ENCODE data around the gene OSBPL9.

The OSBPL9 gene, protein sequence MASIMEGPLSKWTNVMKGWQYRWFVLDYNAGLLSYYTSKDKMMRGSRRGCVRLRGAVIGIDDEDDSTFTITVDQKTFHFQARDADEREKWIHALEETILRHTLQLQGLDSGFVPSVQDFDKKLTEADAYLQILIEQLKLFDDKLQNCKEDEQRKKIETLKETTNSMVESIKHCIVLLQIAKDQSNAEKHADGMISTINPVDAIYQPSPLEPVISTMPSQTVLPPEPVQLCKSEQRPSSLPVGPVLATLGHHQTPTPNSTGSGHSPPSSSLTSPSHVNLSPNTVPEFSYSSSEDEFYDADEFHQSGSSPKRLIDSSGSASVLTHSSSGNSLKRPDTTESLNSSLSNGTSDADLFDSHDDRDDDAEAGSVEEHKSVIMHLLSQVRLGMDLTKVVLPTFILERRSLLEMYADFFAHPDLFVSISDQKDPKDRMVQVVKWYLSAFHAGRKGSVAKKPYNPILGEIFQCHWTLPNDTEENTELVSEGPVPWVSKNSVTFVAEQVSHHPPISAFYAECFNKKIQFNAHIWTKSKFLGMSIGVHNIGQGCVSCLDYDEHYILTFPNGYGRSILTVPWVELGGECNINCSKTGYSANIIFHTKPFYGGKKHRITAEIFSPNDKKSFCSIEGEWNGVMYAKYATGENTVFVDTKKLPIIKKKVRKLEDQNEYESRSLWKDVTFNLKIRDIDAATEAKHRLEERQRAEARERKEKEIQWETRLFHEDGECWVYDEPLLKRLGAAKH

DNA sequence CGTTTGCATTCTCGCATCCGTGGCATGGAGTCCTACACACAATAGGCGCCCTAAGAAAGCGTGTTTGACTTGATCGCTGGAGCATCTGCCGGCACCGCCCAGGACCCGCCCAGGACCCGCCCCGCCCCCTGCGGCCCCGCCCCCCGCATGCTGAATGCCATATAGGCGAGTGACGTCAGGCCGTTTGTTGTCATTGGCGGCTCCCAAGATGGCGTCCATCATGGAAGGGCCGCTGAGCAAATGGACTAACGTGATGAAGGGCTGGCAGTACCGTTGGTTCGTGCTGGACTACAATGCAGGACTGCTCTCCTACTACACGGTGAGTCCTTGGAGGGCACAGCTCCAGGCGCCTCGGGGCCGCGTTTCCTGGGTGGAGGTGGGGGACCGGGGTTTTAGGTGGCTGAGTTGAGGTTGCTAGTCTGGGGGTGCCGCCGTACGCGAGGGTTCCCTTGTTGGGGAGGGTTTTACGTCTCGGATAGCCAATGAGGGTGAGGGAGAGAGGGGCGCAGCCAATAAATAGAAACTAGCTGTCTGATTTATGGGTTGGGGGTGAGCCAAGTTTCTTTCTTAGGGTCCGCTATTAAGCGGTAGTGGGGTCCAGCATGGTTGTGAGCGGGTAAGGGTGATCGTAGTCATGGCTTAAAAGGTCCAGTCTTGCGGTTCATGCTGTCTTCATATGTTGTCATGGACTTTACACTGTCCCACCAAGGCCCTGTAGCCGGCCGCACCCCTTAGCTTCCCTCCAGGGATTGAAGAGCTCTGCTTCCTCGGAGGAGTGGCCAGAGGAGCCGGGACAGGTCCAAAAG lies at the start of gene OSBPL9:
OSBPL9 (plus strand) TSS at position 190 of the 806 bp plus-strand sequence; CDS start at position 209, 19 bp downstream.
- DNase-seq (ENCODE audit: low spot score), result peak; percentile 92

DNA sequence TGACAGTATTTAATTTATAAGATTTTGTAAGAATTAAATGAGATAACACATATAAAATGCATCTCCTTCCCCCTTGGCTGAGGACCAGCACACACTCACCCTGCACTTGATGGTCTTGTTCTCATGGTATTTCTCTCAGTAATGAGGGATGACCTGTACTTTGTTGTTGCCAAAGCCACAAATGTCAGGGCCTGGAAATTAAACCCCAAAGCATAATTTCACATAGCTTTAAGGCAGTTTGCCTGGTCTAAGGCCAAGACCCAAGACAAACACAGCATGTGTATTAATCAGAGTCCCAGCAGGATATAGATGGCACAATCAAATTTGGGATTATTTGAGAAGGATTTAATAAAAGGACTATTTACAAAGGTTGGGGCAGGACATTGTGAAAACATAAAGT lies 49.2 kb upstream of the OSBPL9 start:
- no peak for DNase-seq (ENCODE audit: low spot score)

DNA sequence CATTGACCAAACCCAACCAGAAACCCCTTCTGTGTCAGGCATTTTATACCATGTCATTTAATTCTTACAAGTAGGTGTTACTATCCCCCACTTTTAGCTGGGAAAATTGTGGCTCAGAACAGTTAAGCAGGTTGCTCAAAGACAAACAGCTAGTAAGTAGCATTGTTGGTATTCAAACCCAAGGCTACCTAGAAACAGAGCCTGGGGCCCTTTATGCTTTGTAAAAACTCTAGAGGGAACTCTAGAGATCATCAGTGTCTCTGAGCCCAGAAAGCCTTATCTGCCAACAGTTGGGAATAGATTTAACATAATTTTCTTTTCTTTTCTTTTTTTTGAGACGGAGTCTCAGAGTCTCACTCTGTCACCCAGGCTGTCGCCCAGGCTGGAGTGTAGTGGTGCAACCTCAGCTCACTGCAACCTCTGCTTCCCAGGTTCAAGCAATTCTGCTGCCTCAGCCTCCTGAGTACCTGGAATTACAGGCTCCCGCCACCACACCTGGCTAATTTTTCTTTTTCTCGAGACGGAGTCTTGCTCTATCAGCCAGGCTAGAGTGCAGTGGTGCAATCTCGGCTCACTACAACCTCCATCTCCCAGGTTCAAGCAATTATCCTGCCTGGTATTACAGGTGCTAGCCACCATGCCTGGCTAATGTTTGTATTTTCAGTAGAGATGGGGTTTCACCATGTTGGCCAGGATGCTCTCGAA lies 48.5 kb upstream of the OSBPL9 start:
- DNase-seq (ENCODE audit: low spot score), result no peak

DNA sequence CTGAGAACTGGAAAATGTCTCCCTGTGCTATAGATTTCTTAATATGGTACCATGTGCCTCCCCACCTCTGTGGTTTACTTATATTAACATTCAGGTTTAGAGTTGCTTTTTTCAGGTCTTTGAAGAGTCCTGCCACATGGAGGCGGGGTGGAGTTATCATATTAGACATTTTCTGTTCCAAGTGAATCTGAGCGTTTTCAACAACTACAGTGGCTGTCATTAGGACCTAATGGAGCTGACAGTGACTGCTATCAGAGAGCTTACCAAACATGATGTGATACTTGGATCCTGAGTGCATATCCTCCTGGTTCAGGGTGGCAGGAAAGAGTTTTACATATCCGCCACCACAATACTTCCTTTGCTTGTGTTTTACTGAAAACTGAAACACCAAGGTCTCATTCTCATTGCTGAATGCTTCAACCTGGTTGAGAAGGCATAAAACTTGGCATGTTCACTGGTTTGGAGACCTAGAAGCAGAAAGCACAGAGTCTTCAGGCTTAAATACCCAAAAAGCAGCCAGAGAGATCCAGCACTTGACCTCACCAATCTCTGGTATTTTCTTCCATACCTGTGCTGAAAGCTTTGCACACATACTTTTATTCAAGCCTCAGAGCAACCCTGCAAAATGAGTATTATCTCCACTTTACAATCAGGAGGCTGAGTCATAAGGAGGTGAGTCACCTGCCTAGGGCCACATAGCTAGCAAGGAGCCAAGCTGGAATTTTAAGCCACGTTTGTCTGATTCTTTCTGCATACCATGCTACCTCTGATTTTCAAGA lies 47.4 kb upstream of the OSBPL9 start:
- peak; percentile 77 for DNase-seq (ENCODE audit: low spot score)

DNA sequence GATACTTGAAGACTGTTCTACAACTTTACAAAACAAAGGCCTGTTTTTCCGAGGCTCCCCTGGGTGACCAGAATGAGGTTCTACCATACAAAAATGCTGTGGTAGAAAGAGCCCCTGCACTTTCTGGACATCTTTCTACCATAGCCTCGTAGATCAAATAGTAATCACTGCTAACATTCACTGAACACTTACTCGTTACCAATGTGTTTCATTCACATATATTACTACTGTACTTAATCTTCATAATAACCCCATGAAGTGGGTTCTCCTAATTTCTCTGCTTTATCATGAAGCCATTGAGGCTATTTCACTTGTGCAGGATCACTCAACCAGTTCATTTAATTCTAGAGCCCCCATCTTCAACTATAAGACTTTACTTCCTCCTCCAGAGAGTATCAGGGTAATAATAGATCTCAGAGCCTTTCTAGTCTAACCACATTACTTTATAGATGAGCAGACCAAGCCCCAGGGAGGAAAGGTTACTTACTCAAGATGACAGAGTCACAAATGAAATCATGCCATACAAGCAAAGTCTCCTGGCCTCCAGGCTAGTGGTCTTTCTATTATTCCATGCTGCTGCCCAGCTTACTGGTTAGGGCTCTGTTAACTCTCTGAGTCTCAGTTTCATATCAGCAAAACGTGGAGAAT lies 46.7 kb upstream of the OSBPL9 start:
- no peak for DNase-seq (ENCODE audit: low spot score)

DNA sequence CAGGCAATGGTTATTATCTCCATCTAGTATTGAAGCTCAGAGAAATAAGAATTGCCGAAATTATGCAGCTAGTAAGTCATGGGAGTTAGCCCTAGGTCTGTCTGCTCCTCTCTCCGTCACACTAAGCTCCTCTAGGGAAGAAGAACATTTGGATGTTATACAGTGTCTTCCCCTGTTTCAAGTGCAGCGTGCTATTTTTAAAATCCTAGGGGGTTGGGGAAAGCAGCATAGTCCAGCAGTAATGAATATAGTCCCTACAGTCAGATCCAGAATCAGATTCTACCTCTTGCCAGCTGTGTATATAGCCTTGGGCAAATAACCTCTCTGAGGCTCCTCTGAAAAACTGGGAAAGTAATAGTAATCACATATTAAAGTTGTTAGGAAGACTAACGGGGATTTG lies 44.5 kb upstream of the OSBPL9 start:
- no peak for DNase-seq (ENCODE audit: low spot score)

DNA sequence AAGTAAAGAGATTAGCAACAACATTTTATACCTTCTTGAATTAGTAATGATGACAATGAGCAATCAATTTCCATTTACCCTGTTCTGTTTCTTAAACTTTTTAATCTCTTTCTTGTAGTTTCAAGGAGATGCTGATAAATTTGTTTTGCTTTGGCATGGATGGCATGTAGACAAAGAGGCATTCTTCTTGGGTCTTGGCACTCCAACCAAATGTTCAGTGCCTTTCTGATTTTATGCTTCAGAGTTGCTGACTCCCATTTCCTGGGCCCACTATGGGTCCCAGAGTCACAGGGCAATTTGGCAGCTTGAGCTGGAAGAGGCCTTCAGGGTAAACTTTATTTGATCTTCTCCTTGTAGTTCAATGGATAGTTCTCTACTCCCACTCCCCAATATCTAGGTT lies 42.1 kb upstream of the OSBPL9 start:
- DNase-seq (ENCODE audit: low spot score), result no peak

DNA sequence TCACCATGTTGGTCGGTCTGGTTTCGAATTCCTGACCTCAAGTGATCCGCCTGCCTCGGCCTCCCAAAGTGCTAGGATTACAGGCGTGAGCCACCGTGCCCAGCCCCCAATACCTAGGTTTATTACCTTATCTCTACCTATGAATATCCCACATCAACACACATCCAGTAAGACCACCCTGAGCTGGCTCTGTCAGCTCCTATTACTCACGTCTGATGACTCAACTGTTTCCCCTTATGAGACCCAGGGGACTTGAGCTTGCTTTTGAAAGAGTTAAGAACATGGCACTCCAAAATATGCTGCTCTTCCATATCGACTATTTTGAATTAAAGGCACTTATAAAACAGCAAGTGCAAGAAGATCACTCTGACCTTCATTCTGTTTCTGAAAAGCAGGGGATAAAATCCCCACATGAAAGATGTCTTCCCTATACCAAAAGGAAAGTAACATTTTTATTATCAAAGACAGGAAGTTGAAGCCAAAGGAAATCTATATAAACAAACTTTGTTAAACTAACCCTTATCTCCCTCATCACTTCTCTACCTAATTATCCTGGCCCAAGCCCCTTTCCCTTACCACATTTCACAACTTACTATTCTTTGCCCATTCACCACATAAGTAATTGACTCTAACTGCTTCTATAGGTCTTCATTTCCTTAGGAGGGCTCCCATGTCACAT lies 41.3 kb upstream of the OSBPL9 start:
- DNase-seq (ENCODE audit: low spot score), result no peak

DNA sequence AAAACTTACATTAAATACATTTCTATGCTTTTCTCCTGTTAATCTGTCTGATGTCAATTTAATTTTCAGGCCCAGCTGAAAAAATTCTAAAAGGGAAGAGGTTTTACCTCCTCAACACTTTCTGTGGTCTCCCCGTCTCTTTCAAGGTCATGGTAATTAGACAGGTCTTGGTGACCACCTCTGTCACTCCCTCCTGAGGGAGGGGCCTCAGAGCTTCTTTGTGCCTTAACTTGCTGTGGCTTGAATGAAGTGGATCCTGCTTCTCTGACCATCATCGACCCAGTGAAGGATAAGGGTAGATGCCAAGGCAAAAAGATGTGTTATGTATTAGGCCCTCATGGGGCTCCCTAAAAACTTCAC lies 40.8 kb upstream of the OSBPL9 start:
- no peak for DNase-seq (ENCODE audit: low spot score)

DNA sequence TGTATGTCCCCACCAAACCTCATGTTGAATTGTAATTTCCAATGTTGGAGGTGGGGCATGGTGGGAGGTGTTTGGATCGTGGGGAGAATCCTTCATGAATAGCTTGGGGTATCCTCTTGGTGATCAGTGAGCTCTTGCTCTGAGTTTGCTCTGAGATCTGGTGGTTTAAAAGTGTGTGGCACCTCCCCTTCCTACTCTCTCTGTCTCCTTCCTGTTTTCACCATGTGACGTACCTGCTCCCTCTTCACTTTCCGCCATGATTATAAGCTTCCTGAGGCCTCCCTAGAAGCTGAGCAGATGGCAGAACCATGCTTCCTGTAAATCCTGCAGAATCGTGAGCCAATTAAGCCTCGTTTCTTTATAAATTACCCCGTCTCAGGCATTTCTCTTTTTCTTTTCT lies 40.0 kb upstream of the OSBPL9 start:
- no peak for DNase-seq (ENCODE audit: low spot score)

DNA sequence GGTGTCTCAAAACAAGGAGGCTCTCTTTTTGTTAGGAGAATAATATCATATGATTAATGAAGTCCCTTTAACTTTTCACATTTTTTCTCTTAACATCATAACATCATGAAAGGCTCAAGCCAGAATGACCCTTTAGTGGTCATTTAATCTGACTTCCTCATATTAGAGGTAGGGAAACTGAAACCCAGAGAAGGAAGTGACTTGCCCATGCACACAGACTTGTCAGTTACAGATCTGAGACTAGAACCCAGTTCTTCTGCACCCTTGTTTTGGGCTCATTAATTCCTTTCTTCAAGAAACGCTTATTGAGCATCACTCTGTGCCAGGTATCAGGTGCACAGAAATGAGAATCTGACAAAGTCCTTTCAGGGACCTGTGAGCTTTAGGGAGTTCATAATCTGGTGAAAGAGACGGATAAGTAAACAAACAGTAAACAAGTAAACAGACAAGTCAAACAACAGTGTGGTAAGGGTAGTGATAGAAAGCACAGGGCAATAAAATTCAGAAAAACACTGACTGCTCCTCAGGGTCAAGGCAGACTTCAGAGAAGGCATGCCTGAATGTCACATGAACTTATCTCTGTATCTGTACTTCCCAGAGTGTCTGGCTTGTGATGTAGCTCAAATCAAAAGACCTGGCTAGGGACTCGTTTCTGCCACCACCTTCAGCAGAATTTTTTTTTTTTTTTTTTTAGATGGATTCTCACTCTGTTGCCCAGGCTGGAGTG lies 38.3 kb upstream of the OSBPL9 start:
- DNase-seq (ENCODE audit: low spot score), result no peak

DNA sequence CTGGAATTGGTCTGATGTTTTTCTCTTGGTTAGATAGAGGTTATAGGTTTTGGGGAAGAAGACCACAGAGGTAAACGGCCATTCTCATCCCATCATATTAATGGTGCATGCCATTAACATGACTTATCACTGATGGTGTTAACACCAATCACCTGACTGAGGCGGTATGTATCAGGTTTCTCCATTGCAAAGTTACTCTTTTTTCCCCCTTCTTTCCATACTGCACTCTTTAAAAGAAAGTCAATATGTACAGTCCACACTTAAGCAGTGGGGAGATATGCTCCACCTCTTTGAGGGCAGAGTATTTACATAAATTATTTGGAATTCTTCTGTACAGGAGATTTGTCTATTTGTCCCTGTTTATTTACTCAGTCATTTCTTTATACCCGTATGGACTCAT lies 35.7 kb upstream of the OSBPL9 start:
- no peak for DNase-seq (ENCODE audit: low spot score)

DNA sequence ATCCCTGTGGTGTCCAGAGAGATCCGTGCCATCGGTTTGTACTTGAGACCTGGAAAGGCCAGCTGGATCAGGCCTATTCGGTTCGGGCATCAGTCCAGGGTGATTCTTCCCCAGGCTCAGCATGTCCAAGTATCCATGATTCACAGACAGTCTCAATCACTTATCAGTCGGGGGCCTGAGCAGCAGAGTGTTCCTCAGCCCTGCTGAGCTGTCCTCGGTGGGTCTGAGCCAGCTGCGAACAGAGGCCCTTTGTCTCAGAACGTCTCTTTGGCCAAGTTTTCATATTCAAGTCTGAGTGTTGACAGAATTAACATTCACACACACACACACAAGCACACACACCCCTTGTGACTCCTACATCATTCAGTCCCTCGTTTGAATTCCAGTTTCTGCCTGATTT lies 33.4 kb upstream of the OSBPL9 start:
- DNase-seq (ENCODE audit: low spot score), result no peak

DNA sequence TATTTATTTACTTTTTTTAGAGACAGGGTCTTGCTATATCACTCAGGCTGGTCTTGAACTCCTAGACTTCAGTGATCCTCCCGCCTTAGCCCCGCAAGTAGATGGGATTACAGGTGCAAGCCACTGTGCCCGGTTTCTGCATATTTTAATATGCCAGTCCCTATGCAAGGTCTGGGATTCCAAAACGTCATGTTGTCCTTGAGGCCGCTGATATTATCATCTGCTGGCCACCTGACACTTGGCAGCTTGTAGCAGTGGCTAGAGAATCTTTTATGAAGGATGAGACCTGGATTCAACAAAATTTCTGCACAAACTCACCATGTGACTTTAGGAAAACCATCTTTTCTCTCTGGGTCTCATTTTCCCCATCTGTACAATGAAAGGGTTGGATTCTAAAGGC lies 32.9 kb upstream of the OSBPL9 start:
- DNase-seq (ENCODE audit: low spot score), result no peak

DNA sequence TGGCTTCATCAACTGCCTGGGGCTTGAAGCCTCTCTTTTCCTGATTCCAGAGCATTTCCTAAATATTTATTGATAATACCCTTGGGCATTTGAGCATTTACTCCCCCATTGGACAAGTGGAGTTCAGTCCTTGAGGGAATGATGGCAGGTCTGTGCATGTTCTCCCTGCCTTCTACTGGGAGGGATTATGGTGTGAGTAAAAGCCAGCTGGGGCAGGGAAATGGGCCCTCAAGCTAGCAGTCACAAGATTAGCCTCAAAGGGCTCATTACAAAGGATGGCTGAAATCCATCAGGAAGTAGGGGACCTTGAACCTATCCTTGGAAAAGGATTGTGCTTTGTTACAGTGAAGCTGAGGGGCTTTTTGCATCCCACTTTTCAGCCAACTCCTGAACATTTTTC lies 24.2 kb upstream of the OSBPL9 start:
- no peak for DNase-seq (ENCODE audit: low spot score)

DNA sequence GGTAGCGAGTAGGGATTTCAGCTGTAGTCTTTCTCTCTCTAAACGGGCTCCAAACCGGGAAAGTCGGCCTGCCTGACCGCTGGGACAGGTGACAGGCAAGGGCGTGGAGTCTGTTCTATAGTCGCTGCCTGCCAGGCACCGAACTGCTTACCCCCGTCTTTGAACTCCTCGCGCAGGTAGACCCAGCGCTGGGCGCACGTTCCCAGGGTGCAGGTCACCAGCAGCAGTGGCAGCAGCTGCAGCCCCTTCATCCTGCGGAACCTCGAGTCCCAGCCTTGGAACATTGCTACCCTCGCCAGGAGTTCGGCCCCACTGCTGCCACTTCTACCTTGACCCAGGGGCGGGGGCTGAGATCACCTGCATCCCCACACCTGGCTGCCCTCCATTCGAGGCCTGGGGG lies 22.2 kb upstream of the OSBPL9 start:
- no peak for DNase-seq (ENCODE audit: low spot score)

DNA sequence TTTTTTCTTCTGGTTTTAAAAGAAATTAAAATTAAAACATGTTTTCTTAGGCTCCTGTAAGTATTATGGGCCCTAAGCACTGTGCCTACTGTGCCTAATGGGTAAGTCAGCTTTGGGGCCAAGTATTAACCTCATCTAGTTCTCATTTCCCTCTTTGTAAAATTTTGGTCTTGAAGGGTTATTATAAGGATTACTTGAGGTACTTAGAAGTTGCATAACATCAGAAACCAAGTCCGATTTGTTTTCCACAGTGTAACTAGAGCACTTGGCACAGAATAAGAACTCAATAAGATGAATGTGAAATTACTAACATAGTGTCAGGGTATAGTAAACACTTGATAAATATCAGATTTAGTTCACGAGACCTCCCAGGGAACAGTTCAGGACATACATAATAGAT lies 16.4 kb upstream of the OSBPL9 start:
- no peak for DNase-seq (ENCODE audit: low spot score)

DNA sequence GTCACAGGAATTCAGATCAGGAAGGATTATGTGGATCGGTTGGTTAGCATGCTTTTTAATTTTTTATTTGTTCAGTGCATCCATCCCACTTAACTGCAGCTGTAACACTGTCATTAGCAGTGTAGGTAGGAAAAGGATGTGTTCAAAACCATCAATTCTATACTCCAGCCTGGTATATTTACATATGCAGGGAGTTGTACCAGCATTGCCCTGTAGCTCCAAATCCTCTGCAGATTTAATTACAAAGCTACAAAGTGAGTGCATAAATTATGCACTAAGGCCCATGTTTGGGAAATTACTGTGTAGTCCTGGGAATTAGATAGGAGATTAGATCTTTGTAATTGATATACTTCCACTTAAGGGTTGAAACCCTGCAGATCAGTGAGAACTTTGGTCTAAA lies 15.9 kb upstream of the OSBPL9 start:
- DNase-seq (ENCODE audit: low spot score), result no peak

DNA sequence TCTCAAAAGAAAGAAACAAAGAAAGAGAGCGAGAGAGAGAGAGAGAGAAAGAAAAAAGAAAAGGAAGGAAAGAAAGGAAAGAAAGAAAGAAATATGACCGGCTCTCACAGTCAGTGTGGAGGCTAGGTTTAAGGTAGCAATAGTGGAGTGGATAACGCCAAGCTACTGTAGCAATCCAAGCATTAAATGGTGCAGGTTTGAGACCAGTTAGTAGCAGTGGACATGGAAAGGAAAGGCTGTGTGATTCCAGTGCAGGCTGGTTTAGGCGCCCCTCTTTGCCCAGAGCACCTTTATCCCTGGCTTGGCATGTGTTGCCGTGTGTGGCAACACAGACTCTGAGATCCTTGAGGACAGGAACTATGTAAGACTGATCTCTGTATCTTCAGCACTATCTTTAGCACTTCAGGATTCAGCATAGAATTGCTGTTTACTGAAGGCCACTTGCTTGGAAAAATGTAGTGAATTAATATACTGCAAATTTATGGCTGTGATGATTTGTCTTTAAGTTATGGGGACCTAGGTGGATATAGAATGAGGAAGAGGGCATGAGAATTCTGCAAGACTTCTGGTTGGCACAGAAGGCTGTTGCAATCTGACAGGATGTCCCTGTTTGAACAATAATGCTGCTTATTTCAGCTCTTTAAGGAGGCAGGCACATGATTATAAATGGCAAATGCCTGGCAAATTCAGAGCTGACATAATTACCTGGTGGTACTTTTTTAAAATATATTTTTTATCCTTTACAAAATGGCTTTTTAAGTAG lies 10.8 kb upstream of the OSBPL9 start:
- DNase-seq (ENCODE audit: low spot score), result no peak
